ENCODE data around the gene CUX1.

The CUX1 gene

DNA sequence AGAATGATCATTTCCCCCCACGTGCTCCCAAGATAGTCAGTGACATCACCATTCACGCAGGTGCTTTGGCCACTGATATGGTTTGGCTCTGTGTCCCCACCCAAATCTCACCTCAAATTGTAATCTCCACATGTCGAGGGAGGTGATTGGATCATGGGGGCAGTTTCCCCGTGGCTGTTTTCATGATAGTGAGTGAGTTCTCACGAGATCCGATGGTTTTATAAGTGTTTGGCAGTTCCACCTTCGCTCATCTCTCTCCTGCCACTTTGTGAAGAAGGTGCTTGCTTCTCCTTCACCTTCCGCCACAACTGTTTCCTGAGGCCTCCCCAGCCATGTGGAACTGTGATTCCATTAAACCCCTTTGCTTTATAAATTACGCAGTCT, 263.8 kb downstream of the CUX1 start:
- no peak for DNase-seq

GRCh38 chr7:102082693-102083368, 265.4 kb downstream of the CUX1 start:
- no peak for DNase-seq

DNA sequence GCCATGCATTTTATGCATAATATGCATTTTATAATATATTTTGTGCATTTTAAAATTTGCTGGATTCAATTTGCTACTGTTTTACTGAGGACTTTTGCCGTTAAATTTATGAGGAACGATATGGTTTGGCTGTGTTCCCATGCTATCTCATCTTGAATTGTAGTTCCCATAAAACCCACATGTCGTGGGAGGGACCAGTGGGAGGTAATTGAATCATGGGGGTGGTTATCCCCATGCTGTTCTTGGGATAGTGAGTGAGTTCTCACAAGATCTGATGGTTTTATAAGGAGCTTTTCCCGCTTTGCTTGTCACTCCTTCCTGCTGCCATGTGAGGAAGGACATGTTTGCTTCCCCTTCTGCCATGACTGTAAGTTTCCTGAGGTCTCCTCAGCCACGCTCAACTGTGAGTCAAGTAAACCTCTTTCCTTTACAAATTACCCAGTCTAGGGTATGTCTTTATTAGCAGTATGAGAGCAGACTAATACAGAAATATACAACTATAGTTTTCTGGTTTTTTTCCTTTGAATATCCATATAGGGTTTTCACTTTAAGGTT, 267.9 kb downstream of the CUX1 start:
- no peak for DNase-seq

GRCh38 chr7:102089175-102090098, 272.0 kb downstream of the CUX1 start:
- DNase-seq: no peak

DNA sequence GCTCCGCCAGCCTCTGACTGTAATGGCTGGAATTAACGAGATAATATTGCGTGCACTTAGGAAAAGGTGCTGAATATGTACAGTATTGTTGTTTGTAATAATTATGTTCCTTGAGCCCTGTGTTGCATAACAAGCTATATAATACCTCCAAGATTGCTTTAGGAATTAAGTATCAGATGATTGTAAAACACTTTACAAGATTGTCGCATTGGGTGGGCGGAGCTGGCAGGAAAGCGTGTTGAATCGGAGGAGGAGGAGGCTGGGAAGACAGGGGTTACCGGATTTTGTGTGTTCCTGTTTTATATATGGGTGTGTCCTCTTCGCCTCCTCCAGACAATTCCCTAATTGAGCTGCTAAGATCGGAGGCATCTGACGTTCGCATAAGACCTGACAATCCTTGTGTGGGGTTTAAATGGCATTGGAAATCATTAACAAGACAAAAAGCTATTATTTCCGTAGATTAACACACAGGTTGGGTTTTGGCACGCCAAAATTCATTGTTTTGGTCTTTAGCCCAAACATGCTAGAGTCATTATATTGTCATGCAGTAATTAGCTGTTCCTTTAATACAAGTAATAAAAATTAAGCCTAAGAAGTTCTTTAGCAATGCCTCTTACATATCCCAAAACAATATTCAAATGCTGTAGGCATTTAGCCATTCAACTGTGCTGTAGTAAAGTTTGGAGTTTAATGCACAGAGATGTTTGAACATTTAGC, 276.3 kb downstream of the CUX1 start:
- no peak for DNase-seq

DNA sequence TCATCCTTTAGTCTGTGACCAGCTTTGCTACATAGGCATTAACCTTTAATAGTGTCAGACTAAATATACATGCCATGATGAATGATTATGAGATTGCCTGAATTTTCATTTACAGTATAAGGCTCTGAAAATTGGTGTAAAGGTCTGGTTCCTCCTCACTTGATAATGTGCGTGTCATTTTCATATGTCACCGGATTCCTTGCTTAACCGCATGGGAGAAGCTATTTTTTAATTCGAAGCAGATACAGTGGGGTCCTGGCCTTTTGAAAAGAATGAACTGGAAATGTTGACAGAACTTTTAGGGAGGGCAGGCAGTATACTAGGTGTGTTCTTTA, 276.9 kb downstream of the CUX1 start:
- DNase-seq: no peak

- DNase-seq: no peak
Observed at GRCh38 chr7:102095321-102096011, 278.0 kb downstream of the CUX1 start.

GRCh38 chr7:102096012-102096332, 278.5 kb downstream of the CUX1 start:
- DNase-seq: no peak

DNA sequence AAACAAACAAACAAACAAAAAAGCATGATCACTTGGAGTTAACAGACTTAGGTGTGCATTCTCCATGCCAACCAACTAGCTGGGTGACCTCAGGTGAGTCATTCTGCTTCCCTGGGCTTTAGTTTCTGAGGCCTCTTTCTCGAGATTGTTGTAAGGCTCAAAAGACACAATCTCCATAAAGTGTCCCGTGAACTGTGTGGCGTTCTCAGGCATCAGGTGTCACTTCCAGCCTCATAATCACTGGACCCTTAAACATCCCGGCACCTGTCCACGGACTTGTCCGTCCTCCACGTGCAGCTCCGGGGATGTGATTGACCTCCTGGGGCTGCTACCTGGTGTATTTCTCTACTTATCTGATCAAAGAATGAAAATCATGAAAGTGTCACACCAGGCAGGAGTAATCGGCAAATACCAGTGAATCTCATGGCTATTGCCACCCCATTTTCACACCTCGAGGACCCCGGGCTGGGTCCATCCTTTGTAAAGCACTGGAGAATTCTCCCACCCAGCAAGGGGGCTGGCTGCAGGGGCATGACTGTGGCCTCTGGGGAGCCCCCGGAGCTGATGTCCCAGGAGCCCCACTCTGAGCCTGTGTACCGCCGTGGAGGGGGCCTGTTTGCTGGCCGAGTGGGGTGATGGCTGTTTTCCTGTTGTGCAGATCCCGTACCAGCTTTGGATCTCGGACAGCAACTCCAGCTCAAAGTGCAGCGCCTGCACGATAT, 279.4 kb downstream of the CUX1 start:
- no peak for DNase-seq

DNA sequence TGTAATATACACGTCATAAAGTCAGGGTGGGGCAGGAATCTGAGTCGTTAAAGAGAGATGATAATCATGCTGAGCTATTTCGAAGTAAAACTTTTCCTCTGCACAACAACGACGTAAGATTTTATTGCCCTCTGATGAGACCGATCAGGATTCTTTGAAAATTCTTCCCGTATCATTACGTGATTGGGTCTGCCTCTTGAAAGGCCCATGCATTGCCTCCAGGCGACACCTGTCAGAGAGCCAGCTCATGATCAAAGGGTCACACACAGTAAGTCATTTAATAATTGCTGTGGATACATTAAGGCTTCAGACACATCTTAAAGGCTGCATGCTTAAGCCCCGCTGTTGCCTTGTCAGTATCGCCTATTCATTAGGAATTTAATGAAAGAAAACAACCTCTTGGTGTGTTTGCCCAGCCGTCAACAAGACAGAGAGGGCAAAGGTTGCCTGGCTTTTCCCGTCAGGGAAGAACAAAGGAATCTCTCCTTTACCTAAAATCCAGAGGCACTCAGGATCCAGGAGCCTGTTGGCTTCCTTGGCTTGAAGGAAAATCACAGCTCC, 280.3 kb downstream of the CUX1 start:
- no peak for DNase-seq

GRCh38 chr7:102098986-102099385, 281.6 kb downstream of the CUX1 start:
- DNase-seq: no peak

- no peak for DNase-seq
Observed at GRCh38 chr7:102099474-102099873, 282.0 kb downstream of the CUX1 start.

DNA sequence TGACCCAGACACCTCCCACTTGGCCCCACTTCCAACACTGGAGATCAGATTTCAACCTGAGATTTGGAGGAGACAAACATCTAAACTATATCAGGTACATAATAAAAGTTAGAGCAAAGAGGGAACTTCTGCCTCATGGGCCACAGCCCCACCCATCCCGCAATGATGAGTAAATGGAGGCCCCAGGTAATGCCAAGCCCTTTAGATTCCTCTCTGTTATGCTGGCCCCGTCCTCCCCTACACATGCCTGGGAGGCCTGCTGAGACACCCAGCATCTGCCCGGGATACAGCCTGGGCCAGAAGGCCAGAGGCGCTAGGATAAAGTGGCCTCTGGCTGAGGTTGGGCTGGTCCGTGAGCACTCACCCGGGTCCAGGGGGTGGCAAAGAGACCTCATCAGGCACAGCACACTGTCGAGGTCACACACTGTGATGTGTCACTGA, 283.7 kb downstream of the CUX1 start:
- no peak for DNase-seq

- no peak for DNase-seq
Observed at GRCh38 chr7:102101926-102102325, 284.5 kb downstream of the CUX1 start.

GRCh38 chr7:102103027-102103372, 285.6 kb downstream of the CUX1 start:
- DNase-seq: no peak

- DNase-seq: no peak
Observed at GRCh38 chr7:102104245-102104644, 286.8 kb downstream of the CUX1 start.

GRCh38 chr7:102106625-102107024, 289.2 kb downstream of the CUX1 start:
- DNase-seq: no peak

GRCh38 chr7:102107474-102108104, 290.2 kb downstream of the CUX1 start:
- no peak for DNase-seq

DNA sequence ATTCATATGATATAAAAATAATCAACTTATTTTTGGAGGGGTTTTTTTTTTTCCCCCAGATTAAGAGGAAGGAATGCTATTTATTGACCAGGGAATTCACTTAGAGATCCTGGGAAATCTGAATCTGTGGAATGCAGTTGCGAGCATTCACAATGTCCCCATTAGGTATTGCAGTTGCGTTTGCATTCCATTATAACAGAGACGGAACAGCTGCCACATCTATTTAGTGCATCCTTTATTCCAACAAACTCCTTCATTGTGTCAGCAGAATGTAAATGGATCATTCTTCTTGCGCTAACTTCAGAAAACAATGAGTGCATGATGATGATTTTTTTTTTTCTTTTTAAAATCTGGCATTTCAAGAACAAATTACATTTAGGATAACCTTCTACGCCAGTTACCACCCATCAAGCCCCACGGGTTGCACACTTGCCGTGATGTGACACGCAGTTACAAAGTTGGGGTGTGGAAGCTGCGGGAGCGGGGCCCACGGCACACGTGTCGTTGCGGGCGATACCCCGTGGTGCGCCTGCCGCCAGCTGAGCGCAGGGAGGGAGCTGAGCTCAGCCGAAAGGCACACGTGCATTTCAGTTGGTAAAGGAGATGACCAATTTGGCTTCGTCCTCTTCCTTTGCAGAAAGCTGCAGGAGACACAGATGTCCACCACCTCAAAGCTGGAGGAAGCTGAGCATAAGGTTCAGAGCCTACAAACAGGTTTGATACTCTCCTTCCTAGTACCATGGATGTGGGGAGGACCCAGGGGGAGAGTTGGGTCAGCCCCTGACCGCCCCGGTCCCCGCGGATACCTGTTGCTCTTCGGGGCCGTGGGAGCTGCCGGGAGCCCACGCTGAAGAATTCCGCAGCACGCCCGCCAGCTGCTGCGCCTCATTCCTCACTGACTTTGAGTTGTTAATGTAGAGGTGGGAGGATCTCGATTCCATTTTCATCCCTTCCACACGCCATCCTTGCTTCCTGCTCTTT, 293.9 kb downstream of the CUX1 start:
- DNase-seq: no peak

GRCh38 chr7:102115181-102115580, 297.8 kb downstream of the CUX1 start:
- no peak for DNase-seq
